DND-41 (cell line): Measurements from ENCODE around the gene TSHZ2.

ENCODE experiments used
- ATAC-seq: fragments of 200-7000 bp; cut with Tn5 transposase; 3 replicates; pipeline ENCODE4 v1.9.1; 2021; ENCODE audit warnings: low read depth; ENCODE audit not compliant: insufficient read depth
- DNase-seq: peaks from one replicate; pipeline ENCODE4 v3.0.0-alpha.2; 2020
- H2AFZ ChIP-seq: 2 replicates; pipeline ENCODE4 v1.6.0; 2012; ENCODE audit warnings: low read depth, low read length
- H3K27ac ChIP-seq: 2 replicates; pipeline ENCODE4 v1.5.1; 2012; ENCODE audit warnings: low read length, inconsistent platforms
- H3K27me3 ChIP-seq: fragments of 200-600 bp; sonication (generic); 2 replicates; pipeline ENCODE4 v1.6.0; 2012; ENCODE audit warnings: low read length, mild to moderate bottlenecking, inconsistent platforms; ENCODE audit not compliant: insufficient read depth, poor library complexity
- H3K36me3 ChIP-seq: 2 replicates; pipeline ENCODE4 v1.5.1; 2012; ENCODE audit warnings: low read length, inconsistent platforms; ENCODE audit not compliant: insufficient read depth
- H3K4me1 ChIP-seq: 2 replicates; pipeline ENCODE4 v1.5.1; 2012; ENCODE audit warnings: mild to moderate bottlenecking, low read length; ENCODE audit not compliant: insufficient read depth
- H3K4me2 ChIP-seq: 2 replicates; pipeline ENCODE4 v1.6.0; 2012; ENCODE audit warnings: mild to moderate bottlenecking, moderate library complexity, low read length, inconsistent platforms; ENCODE audit not compliant: insufficient read depth
- H3K4me3 ChIP-seq, 2 experiments: fragments of 200-600 bp in 1 of 2; shearing (Covaris generic) in 1 of 2; 2 replicates each; pipeline ENCODE4 v1.5.1; 2012 to 2016; ENCODE audit warnings: inconsistent platforms in 2 of 2, low read length in 2 of 2, mild to moderate bottlenecking in 2 of 2, low read depth in 1 of 2, moderate library complexity in 1 of 2
- H3K79me2 ChIP-seq: 2 replicates; pipeline ENCODE4 v1.6.0; 2012; ENCODE audit warnings: low read length, inconsistent platforms; ENCODE audit not compliant: insufficient read depth
- H3K9ac ChIP-seq: 2 replicates; pipeline ENCODE4 v1.6.0; 2012; ENCODE audit warnings: low read depth, mild to moderate bottlenecking, inconsistent platforms, low read length, moderate library complexity
- H3K9me3 ChIP-seq: 2 replicates; pipeline ENCODE4 v1.5.1; 2012; ENCODE audit warnings: low read length, moderate library complexity, mild to moderate bottlenecking, inconsistent platforms; ENCODE audit not compliant: insufficient read depth, severe bottlenecking
- H4K20me1 ChIP-seq: 2 replicates; pipeline ENCODE4 v1.6.0; 2012; ENCODE audit warnings: low read length; ENCODE audit not compliant: insufficient read depth
- CTCF ChIP-seq: IDR thresholded peaks from 2 replicates; pipeline ENCODE4 v1.5.1; 2012; ENCODE audit warnings: borderline replicate concordance, low read length, moderate library complexity, mild to moderate bottlenecking; ENCODE audit not compliant: poor library complexity, severe bottlenecking; ENCODE audit errors: extremely low read depth
- EZH2 ChIP-seq: IDR thresholded peaks from 3 replicates; pipeline ENCODE4 v1.6.1; 2012; ENCODE audit warnings: borderline replicate concordance, low read depth, mild to moderate bottlenecking, moderate library complexity, low read length, inconsistent platforms; ENCODE audit not compliant: severe bottlenecking

The TSHZ2 gene

GRCh38 chr20:53009979-53010735, 38.0 kb downstream of the TSHZ2 start:
- H2AFZ ChIP-seq, result no peak overlapping the region

DNA sequence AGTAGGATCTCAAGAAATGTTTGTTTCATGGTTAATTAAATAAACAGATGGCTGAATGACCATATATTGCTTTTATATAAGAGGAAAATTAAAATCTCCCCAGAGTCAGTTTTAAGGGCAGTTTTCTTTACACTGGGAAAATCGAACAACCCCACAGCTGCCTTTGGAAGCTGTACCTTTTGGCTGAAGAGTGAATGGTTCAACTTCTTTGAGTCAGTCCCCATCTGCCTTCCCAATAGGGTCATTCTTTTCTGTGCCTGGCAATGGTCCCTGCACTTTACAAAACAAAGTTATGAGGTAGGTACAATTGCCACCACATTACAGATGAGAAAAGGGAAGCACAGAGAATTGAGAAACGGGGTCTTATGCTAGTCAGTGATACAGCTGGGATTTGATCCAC, 39.5 kb downstream of the TSHZ2 start:
- Histone ChIP-seq H3K36me3 (no peaks in the 10 kb centered on the region), H2AFZ (no peak overlapping the region), H3K79me2 (no peaks in the 10 kb centered on the region), H4K20me1 (no peaks in the 10 kb centered on the region), H3K9ac (no peak overlapping the region), H3K9me3 (no peaks in the 10 kb centered on the region), H3K4me2 (no peak overlapping the region), H3K4me3 (no peak overlapping the region), H3K4me1 (no peaks in the 10 kb centered on the region), H3K27me3 (peaks cover 6% of the 10 kb centered on the region), H3K27ac (no peak overlapping the region)
- TF ChIP-seq EZH2, result no peak
- TF ChIP-seq CTCF, result no peak
- DNase-seq (no peak), ATAC-seq (no peak)

More at GRCh38 chr20:53009979-53010735, 38.0 kb downstream of the TSHZ2 start:
- peaks cover 6% of the 10 kb centered on the region for H3K27me3 ChIP-seq
- no peak overlapping the region for H3K9ac ChIP-seq
- H3K79me2 ChIP-seq, result no peaks in the 10 kb centered on the region
- no peaks in the 10 kb centered on the region for H3K9me3 ChIP-seq
- H3K27ac ChIP-seq, result no peak overlapping the region
- DNase-seq (no peak), ATAC-seq (no peak)
- no peak overlapping the region for H3K4me2 ChIP-seq
- H3K4me3 ChIP-seq, result no peak overlapping the region
- TF ChIP-seq CTCF (no peak), EZH2 (no peak)
- H3K36me3 ChIP-seq, result no peaks in the 10 kb centered on the region
- H3K4me1 ChIP-seq, result no peaks in the 10 kb centered on the region
- H4K20me1 ChIP-seq, result no peaks in the 10 kb centered on the region

GRCh38 chr20:53013183-53013582, 41.0 kb downstream of the TSHZ2 start:
- DNase-seq, result no peak
- no peak for TF ChIP-seq EZH2
- no peak for TF ChIP-seq CTCF

More at GRCh38 chr20:53013183-53013582, 41.0 kb downstream of the TSHZ2 start:
- Histone ChIP-seq H3K79me2 (no peaks in the 10 kb centered on the region), H3K4me1 (no peaks in the 10 kb centered on the region), H3K36me3 (no peaks in the 10 kb centered on the region), H3K27me3 (peaks cover 11% of the 10 kb centered on the region), H3K4me3 (no peak overlapping the region), H3K9me3 (no peaks in the 10 kb centered on the region), H4K20me1 (no peaks in the 10 kb centered on the region), H3K27ac (no peak overlapping the region), H3K9ac (no peak overlapping the region), H2AFZ (no peak overlapping the region), H3K4me2 (no peak overlapping the region)
- ATAC-seq, result no peak
